Aorta (tissue), 5 donors: ENCODE results near the gene GPR17. TPM values are rescaled to one million over a fixed set of nuclear protein-coding genes. Genes with fewer than 3 reads are reported as not detected.

Experiments used
- ATAC-seq: fragments of 200-7000 bp; cut with Tn5 transposase; one replicate; pipeline ENCODE4 v1.9.1; 2022; ENCODE audit warnings: moderate library complexity; ENCODE audit not compliant: low FRiP score
- DNase-seq, 2 donors: peaks; one replicate each; pipeline ENCODE4 v3.0.0-alpha.2; 2020
- H3K27ac ChIP-seq, 2 donors: one replicate each; pipeline ENCODE4 v1.5.1; 2013; ENCODE audit warnings: low read length in 2 of 2, mild to moderate bottlenecking in 2 of 2, moderate library complexity in 2 of 2, control low read depth in 1 of 2, inconsistent platforms in 1 of 2, low read depth in 1 of 2
- H3K27me3 ChIP-seq, 2 donors: one replicate each; pipeline ENCODE4 v1.6.1; 2013; ENCODE audit warnings: control low read depth in 1 of 2, low read length in 1 of 2, mild to moderate bottlenecking in 1 of 2, moderate library complexity in 1 of 2; ENCODE audit not compliant: insufficient read depth in 2 of 2, control insufficient read depth in 1 of 2
- H3K36me3 ChIP-seq, 2 donors: one replicate each; pipeline ENCODE4 v1.6.1; 2013; ENCODE audit warnings: control low read depth in 1 of 2, low read length in 1 of 2, mild to moderate bottlenecking in 1 of 2; ENCODE audit not compliant: insufficient read depth in 2 of 2, control insufficient read depth in 1 of 2
- H3K4me1 ChIP-seq, 2 donors: one replicate each; pipeline ENCODE4 v1.6.1; 2013; ENCODE audit warnings: low read length in 2 of 2, control low read depth in 1 of 2, mild to moderate bottlenecking in 1 of 2, moderate library complexity in 1 of 2; ENCODE audit not compliant: insufficient read depth in 2 of 2, control insufficient read depth in 1 of 2
- H3K4me3 ChIP-seq, 2 donors: one replicate each; pipeline ENCODE4 v1.5.1; 2013; ENCODE audit warnings: low read length in 2 of 2, control low read depth in 1 of 2, mild to moderate bottlenecking in 1 of 2
- H3K9me3 ChIP-seq: one replicate; pipeline ENCODE4 v1.6.1; 2013; ENCODE audit warnings: mild to moderate bottlenecking, low read length; ENCODE audit not compliant: control insufficient read depth
- WGBS, 2 donors: extraction: QIAGEN DNeasy Blood & Tissue Kit; methylation state at CpG; one replicate each; pipeline ENCODE4 v1.1.7; 2013; 5-methylcytosine and 5-hydroxymethylcytosine counted together
- intact Hi-C, 2 donors: fragments of 100-400 bp; cut with DNase I; formaldehyde crosslinking; loops; one replicate each; pipeline versions ENCODE4 v1.14.2 to v1.15.0; 2022
- polyA plus RNA-seq, 2 donors: library from polyadenylated mRNA; stranded (reverse); fragments of 200-250 nt; gene quantifications; one replicate each; pipeline ENCODE4 v1.2.3, GENCODE V29; 2013
- total RNA-seq, 2 donors: library from RNA; stranded (reverse); fragmentation: NEBNext Ultra II Directional; extraction: Animal tissue kit (Norgen Biotek cat#: 25700); gene quantifications; one replicate each; pipeline ENCODE4 v1.2.1, GENCODE V29; 2021
- donor health status: healthy with polysubstance abuse.
- donor health status: Bipolar disorder and iron deficiency.
- donor health status: DM: no; HTN: no; CAD: no.
- donor health status: DM: no; HTN: no; CAD: no.
- donor health status: DM: yes; HTN: yes; CAD: no.

The GPR17 gene
- total and polyA plus RNA-seq, 4 donors: 0.16 to 3.7 (median 0.63) TPM; not detected in 1

- H3K36me3 ChIP-seq: no peaks in the 10 kb centered on the region
- no peak overlapping the region for H3K27ac ChIP-seq
- H3K27me3 ChIP-seq: no peaks in the 10 kb centered on the region
- ATAC-seq (no peak), DNase-seq (peak; percentile 31 to 67)
- 83 to 85% methylated on average over 28 of the region's 28 CpGs for WGBS, 2 donors
- intact Hi-C loops: no loop called here
- H3K4me1 ChIP-seq: no peaks in the 10 kb centered on the region
- no peak overlapping the region for H3K4me3 ChIP-seq
- H3K9me3 ChIP-seq: no peaks in the 10 kb centered on the region
Measured at GRCh38 chr2:127626917-127627739, 18.8 kb upstream of the GPR17 start.

GRCh38 chr2:127627740-127628571, 18.0 kb upstream of the GPR17 start:
- no peaks in the 10 kb centered on the region for H3K4me1 ChIP-seq
- peak; percentile 40 to 72 for DNase-seq

GRCh38 chr2:127628767-127629614, 17.0 kb upstream of the GPR17 start:
- H3K27ac ChIP-seq: no peak overlapping the region
- WGBS, 2 donors: 63 to 64% methylated on average over 16 to 17 of the region's 17 CpGs
- H3K9me3 ChIP-seq: no peaks in the 10 kb centered on the region
- no peaks in the 10 kb centered on the region for H3K36me3 ChIP-seq
- H3K4me3 ChIP-seq: no peak overlapping the region
- DNase-seq: no peak
- no peak for ATAC-seq
- H3K27me3 ChIP-seq: no peaks in the 10 kb centered on the region
- H3K4me1 ChIP-seq: no peaks in the 10 kb centered on the region
- intact Hi-C loops: no loop called here

More at GRCh38 chr2:127627740-127628571, 18.0 kb upstream of the GPR17 start:
- ATAC-seq: no peak
- H3K27me3 ChIP-seq: no peaks in the 10 kb centered on the region
- no peaks in the 10 kb centered on the region for H3K36me3 ChIP-seq
- no peaks in the 10 kb centered on the region for H3K9me3 ChIP-seq
- WGBS, 2 donors: 86% methylated on average over 18 of the region's 18 CpGs
- H3K27ac ChIP-seq: no peak overlapping the region
- intact Hi-C loops: no loop called here
- H3K4me3 ChIP-seq: no peak overlapping the region

- Histone ChIP-seq H3K9me3 (no peaks in the 10 kb centered on the region), H3K4me3 (no peak overlapping the region), H3K4me1 (no peaks in the 10 kb centered on the region), H3K27ac (no peak overlapping the region), H3K36me3 (no peaks in the 10 kb centered on the region), H3K27me3 (no peaks in the 10 kb centered on the region)
- intact Hi-C loops: loop anchor here in 1 of 2 donors (10.0 kb wide), 1 partner anchor 105 kb away; the partner anchor contains the start of gene IWS1
- no peak for DNase-seq
- no peak for ATAC-seq
- WGBS, 2 donors: 72 to 76% methylated on average over 9 of the region's 9 CpGs
Measured at GRCh38 chr2:127629637-127630036, 16.3 kb upstream of the GPR17 start.

- H3K9me3 ChIP-seq: no peaks in the 10 kb centered on the region
- H3K27me3 ChIP-seq: no peaks in the 10 kb centered on the region
- ATAC-seq (no peak), DNase-seq (no peak)
- no peak overlapping the region for H3K4me3 ChIP-seq
- H3K27ac ChIP-seq: no peak overlapping the region
- H3K36me3 ChIP-seq: no peaks in the 10 kb centered on the region
- 62 to 65% methylated on average over 9 to 10 of the region's 10 CpGs for WGBS, 2 donors
- no peaks in the 10 kb centered on the region for H3K4me1 ChIP-seq
- intact Hi-C loops: loop anchor here in 1 of 2 donors (10.0 kb wide), 1 partner anchor 105 kb away; the partner anchor contains the start of gene IWS1
Measured at GRCh38 chr2:127630096-127630863, 15.7 kb upstream of the GPR17 start.

- Histone ChIP-seq H3K4me3 (no peak overlapping the region), H3K9me3 (no peaks in the 10 kb centered on the region), H3K4me1 (no peaks in the 10 kb centered on the region), H3K27me3 (no peaks in the 10 kb centered on the region), H3K27ac (no peak overlapping the region), H3K36me3 (no peaks in the 10 kb centered on the region)
- intact Hi-C loops: loop anchor here in 1 of 2 donors (10.0 kb wide), 1 partner anchor 106 kb away; the partner anchor contains the start of gene IWS1
- 84% methylated on average over 24 to 25 of the region's 25 CpGs for WGBS, 2 donors
- DNase-seq (no peak), ATAC-seq (no peak)
Measured at GRCh38 chr2:127630864-127631540, 15.0 kb upstream of the GPR17 start.

- no peak for ATAC-seq
Measured at GRCh38 chr2:127631541-127631996, 14.4 kb upstream of the GPR17 start.

More at GRCh38 chr2:127631541-127631996, 14.4 kb upstream of the GPR17 start:
- Histone ChIP-seq H3K27ac (no peak overlapping the region), H3K4me3 (no peak overlapping the region), H3K36me3 (no peaks in the 10 kb centered on the region), H3K9me3 (no peaks in the 10 kb centered on the region), H3K4me1 (no peaks in the 10 kb centered on the region), H3K27me3 (no peaks in the 10 kb centered on the region)
- intact Hi-C loops: loop anchor here in 1 of 2 donors (10.0 kb wide), 1 partner anchor 107 kb away; the partner anchor contains the start of gene IWS1
- no peak for DNase-seq
- WGBS, 2 donors: 70 to 79% methylated on average over 15 to 16 of the region's 16 CpGs
